B cell (primary cell): Measurements from ENCODE around the gene RIPPLY1. TPM values are rescaled to one million over a fixed set of nuclear protein-coding genes. Genes with fewer than 3 reads are reported as not detected.

ENCODE experiments used
- ATAC-seq: fragments of 200-7000 bp; cut with Tn5 transposase; one replicate; pipeline ENCODE4 v1.10.0; 2021; ENCODE audit warnings: low read depth, mild to moderate bottlenecking, moderate number of reproducible peaks, moderate library complexity
- CTCF ChIA-PET: fragments of 350-600 bp; sonication (Branson Sonifier 250); formaldehyde crosslinking; loops from one replicate; lab custom pipeline; 2021; ENCODE audit warnings: antibody characterized with exemption, inconsistent platforms; lab: Charles Lee
- POLR2A ChIA-PET: fragments of 350-600 bp; sonication (Branson Sonifier 250); formaldehyde crosslinking; loops from one replicate; lab custom pipeline; 2021; ENCODE audit warnings: antibody characterized with exemption; lab: Charles Lee
- DNase-seq: peaks from one replicate; pipeline ENCODE4 v3.0.0; 2013
- H2AFZ ChIP-seq: 2 replicates; pipeline ENCODE4 v1.6.1; 2012; ENCODE audit warnings: mild to moderate bottlenecking, low read depth, low read length; ENCODE audit not compliant: insufficient read depth, poor library complexity, severe bottlenecking
- H3K27ac ChIP-seq, 2 donors: 1 replicate in 1 of 2; 2 replicates in 1 of 2; pipeline ENCODE4 v1.5.1; 2012 to 2013; ENCODE audit warnings: low read length in 2 of 2, mild to moderate bottlenecking in 2 of 2, moderate library complexity in 1 of 2
- H3K27me3 ChIP-seq, 4 experiments: fragments of 200-600 bp in 1 of 4; sonication (generic) in 1 of 4; replicated peaks in 1 of 4; 1 replicate in 2 of 4; 2 replicates in 2 of 4; pipeline versions ENCODE4 v1.6.1 to v1.7.0; 2013 to 2016; ENCODE audit warnings: low read length in 3 of 4, mild to moderate bottlenecking in 2 of 4, mixed read lengths in 1 of 4, moderate library complexity in 1 of 4; ENCODE audit not compliant: insufficient read depth in 4 of 4, control insufficient read depth in 3 of 4; ENCODE audit errors: control extremely low read depth in 1 of 4
- H3K36me3 ChIP-seq, 2 experiments: replicated peaks in 1 of 2; 1 replicate in 1 of 2; 2 replicates in 1 of 2; pipeline versions ENCODE4 v1.6.1 to v1.7.1; 2013; ENCODE audit warnings: low read length in 1 of 2; ENCODE audit not compliant: insufficient read depth in 2 of 2, control insufficient read depth in 1 of 2; ENCODE audit errors: control extremely low read depth in 1 of 2, extremely low read depth in 1 of 2
- H3K4me1 ChIP-seq, 2 donors: fragments of 200-600 bp in 1 of 2; sonication (generic) in 1 of 2; 1 replicate in 1 of 2; 2 replicates in 1 of 2; pipeline versions ENCODE4 v1.5.1 to v1.6.1; 2013 to 2017; ENCODE audit warnings: low read length in 2 of 2; ENCODE audit not compliant: control insufficient read depth in 2 of 2, insufficient read depth in 2 of 2
- H3K4me2 ChIP-seq: replicated peaks from 2 replicates; pipeline ENCODE3; 2012; ENCODE audit warnings: mild to moderate bottlenecking, low read depth, low read length; ENCODE audit not compliant: poor library complexity, severe bottlenecking
- H3K4me3 ChIP-seq, 5 experiments: fragments of 200-600 bp in 1 of 5; sonication (generic) in 1 of 5; 1 replicate in 3 of 5; 2 replicates in 2 of 5; pipeline versions ENCODE4 v1.5.1 to v1.7.0; 2011 to 2016; ENCODE audit warnings: low read length in 4 of 5, mild to moderate bottlenecking in 4 of 5, low read depth in 2 of 5, control low read depth in 1 of 5, moderate library complexity in 1 of 5; ENCODE audit not compliant: insufficient read depth in 1 of 5; ENCODE audit errors: control extremely low read depth in 1 of 5, extremely low read depth in 1 of 5
- H3K79me2 ChIP-seq: fragments of 200-600 bp; sonication (generic); one replicate; pipeline ENCODE4 v1.6.0; 2016; ENCODE audit warnings: low read length; ENCODE audit not compliant: control insufficient read depth, insufficient read depth
- H3K9ac ChIP-seq: fragments of 200-600 bp; sonication (generic); 2 replicates; pipeline ENCODE4 v1.6.1; 2017; ENCODE audit warnings: mild to moderate bottlenecking, low read length, moderate library complexity
- H3K9me3 ChIP-seq, 3 donors: one replicate each; pipeline versions ENCODE4 v1.6.1 to v1.7.1; 2013; ENCODE audit warnings: low read length in 2 of 3; ENCODE audit not compliant: control insufficient read depth in 2 of 3, insufficient read depth in 1 of 3; ENCODE audit errors: control extremely low read depth in 1 of 3
- H4K20me1 ChIP-seq: 2 replicates; pipeline ENCODE4 v1.6.0; 2012; ENCODE audit warnings: mild to moderate bottlenecking, low read length; ENCODE audit not compliant: insufficient read depth, control insufficient read depth, poor library complexity, severe bottlenecking
- H3K27ac Mint-ChIP-seq: one replicate; pipeline ENCODE4 v1.8.0; 2021; ENCODE audit warnings: mixed read lengths
- H3K27me3 Mint-ChIP-seq: one replicate; pipeline ENCODE4 v1.8.0; 2021; ENCODE audit warnings: mixed read lengths
- H3K4me1 Mint-ChIP-seq: one replicate; pipeline ENCODE4 v1.8.0; 2021; ENCODE audit warnings: mixed read lengths
- H3K4me3 Mint-ChIP-seq: one replicate; pipeline ENCODE4 v1.8.0; 2021; ENCODE audit warnings: mixed read lengths
- H3K9me3 Mint-ChIP-seq: one replicate; pipeline ENCODE4 v1.8.0; 2022; ENCODE audit warnings: mixed read lengths; ENCODE audit not compliant: insufficient read depth
- CTCF ChIP-seq: fragments of 200-600 bp; IDR thresholded peaks from one replicate; pipeline ENCODE4 v1.8.0; 2022; ENCODE audit warnings: antibody characterized with exemption, mild to moderate bottlenecking
- EZH2 ChIP-seq: IDR thresholded peaks from 2 replicates; pipeline ENCODE4 v1.6.1; 2012; ENCODE audit warnings: borderline replicate concordance, low read depth, mild to moderate bottlenecking, moderate library complexity, low read length; ENCODE audit not compliant: insufficient read depth, poor library complexity, severe bottlenecking
- WGBS: methylation state at CpG from one replicate; pipeline ENCODE4 v1.1.5; 2013; ENCODE audit warnings: missing lambda C conversion rate; ENCODE audit not compliant: insufficient coverage; 5-methylcytosine and 5-hydroxymethylcytosine counted together
- intact Hi-C: fragments of 100-400 bp; cut with micrococcal nuclease; formaldehyde crosslinking; loops from one replicate; pipeline ENCODE4 v1.10.0; 2022
- polyA plus RNA-seq: library from polyadenylated mRNA; depleted of rRNA; stranded (reverse); fragments of >200 nt; gene quantifications from 2 replicates; pipeline ENCODE4 v1.2.3, GENCODE V29; 2012
- total RNA-seq, 2 donors: library from RNA; stranded (reverse); fragments of 120-200 nt in 1 of 2; gene quantifications; 1 replicate in 1 of 2; 2 replicates in 1 of 2; pipeline versions ENCODE4 v1.2.3 to v1.2.4, GENCODE V29; 2013 to 2022

The RIPPLY1 gene
- total and polyA plus RNA-seq, 2 donors (not counting 1 experiment from before 2014, with no cell fraction given) = not detected

- Histone ChIP-seq H3K9me3 (no peaks in the 10 kb centered on the region), H3K79me2 (no peaks in the 10 kb centered on the region), H4K20me1 (no peaks in the 10 kb centered on the region), H3K9ac (no peak within 1 kb of the TSS), H3K4me3 (no peak within 1 kb of the TSS), H3K27me3 (no peaks in the 10 kb centered on the region), H2AFZ (no peak within 1 kb of the TSS), H3K4me2 (no peak within 1 kb of the TSS), H3K27ac (no peak within 1 kb of the TSS), H3K36me3 (no peaks in the 10 kb centered on the region), H3K4me1 (no peaks in the 10 kb centered on the region)
- H3K9me3 Mint-ChIP-seq = no peaks in the 10 kb centered on the region
- POLR2A ChIA-PET = no interaction called here
- no peaks in the 10 kb centered on the region for H3K4me1 Mint-ChIP-seq
- ATAC-seq = no peak
- WGBS = no CpG with 5 or more reads among the region's 2 CpGs
- no peak for TF ChIP-seq CTCF
- no peak for TF ChIP-seq EZH2
- H3K27me3 Mint-ChIP-seq = peaks cover 24% of the 10 kb centered on the region
- intact Hi-C loops = no loop called here
- no peak for DNase-seq
- CTCF ChIA-PET = no interaction called here
- H3K27ac Mint-ChIP-seq = no peak within 1 kb of the TSS
- no peak within 1 kb of the TSS for H3K4me3 Mint-ChIP-seq
Observed at GRCh38 chrX:106919932-106920452, 16.9 kb upstream of the RIPPLY1 start, which contains the start of gene CLDN2. Gene CLDN2 (plus strand): TSS chrX:106920402. CDS start chrX:106928229, 7,827 bp downstream.

- no peak overlapping the region for H3K4me2 ChIP-seq
- intact Hi-C loops = no loop called here
Observed at GRCh38 chrX:106917830-106918500, 14.8 kb upstream of the RIPPLY1 start.

More at GRCh38 chrX:106917830-106918500, 14.8 kb upstream of the RIPPLY1 start:
- Histone ChIP-seq H3K27me3 (no peaks in the 10 kb centered on the region), H4K20me1 (no peaks in the 10 kb centered on the region), H3K36me3 (no peaks in the 10 kb centered on the region), H3K4me1 (no peaks in the 10 kb centered on the region), H3K4me3 (no peak overlapping the region), H3K79me2 (no peaks in the 10 kb centered on the region), H2AFZ (no peak overlapping the region), H3K9ac (no peak overlapping the region), H3K27ac (no peak overlapping the region), H3K9me3 (no peaks in the 10 kb centered on the region)
- CTCF ChIA-PET = no interaction called here
- ATAC-seq (no peak), DNase-seq (no peak)
- POLR2A ChIA-PET = no interaction called here
- no peaks in the 10 kb centered on the region for H3K9me3 Mint-ChIP-seq
- H3K27ac Mint-ChIP-seq = no peak overlapping the region
- 30% methylated on average over 4 of the region's 6 CpGs for WGBS
- no peaks in the 10 kb centered on the region for H3K4me1 Mint-ChIP-seq
- H3K4me3 Mint-ChIP-seq = no peak overlapping the region
- H3K27me3 Mint-ChIP-seq = peaks cover 26% of the 10 kb centered on the region
- TF ChIP-seq CTCF (no peak), EZH2 (no peak)
